HEK293 (cell line): ENCODE results near the gene JMJD4.
A peak's percentile ranks its signal among the peaks of the same experiment; 100 is the strongest.

Experiments
- CTCF ChIA-PET: fragments of 350-600 bp; formaldehyde crosslinking; extraction: SDS; loops from one replicate; lab custom pipeline; 2021; ENCODE audit warnings: antibody characterized with exemption; lab: Yijun Ruan, JAX
- POLR2A ChIA-PET: fragments of 300-600 bp; formaldehyde crosslinking; extraction: SDS; loops from one replicate; lab custom pipeline; 2020; ENCODE audit warnings: antibody characterized with exemption, inconsistent platforms; lab: Yijun Ruan, JAX
- H3K27ac ChIP-seq: fragments of 200-500 bp; sonication (Bioruptor generic); 2 replicates; pipeline ENCODE4 v1.5.1; 2014; ENCODE audit warnings: low read depth, low read length, control low read depth, inconsistent platforms; ENCODE audit errors: extremely low read depth
- H3K36me3 ChIP-seq, 2 experiments: fragments of 200-500 bp in 1 of 2; sonication (Bioruptor generic) in 1 of 2; 1 replicate in 1 of 2; 2 replicates in 1 of 2; pipeline ENCODE4 v1.5.1; 2014 to 2017; ENCODE audit warnings: inconsistent platforms in 2 of 2, low read length in 2 of 2; ENCODE audit not compliant: control insufficient read depth in 2 of 2, insufficient read depth in 1 of 2
- H3K4me1 ChIP-seq: fragments of 200-500 bp; sonication (Bioruptor generic); 2 replicates; pipeline ENCODE4 v1.5.1; 2014; ENCODE audit warnings: mild to moderate bottlenecking, low read length, inconsistent platforms; ENCODE audit not compliant: control insufficient read depth, insufficient read depth
- H3K4me3 ChIP-seq: 2 replicates; pipeline ENCODE4 v1.5.1; 2011; ENCODE audit warnings: low read depth, mild to moderate bottlenecking, control low read depth, low read length, moderate library complexity
- H3K9me3 ChIP-seq: fragments of 200-500 bp; sonication (Bioruptor generic); 2 replicates; pipeline ENCODE4 v1.5.1; 2014; ENCODE audit warnings: low read depth, low read length, inconsistent platforms; ENCODE audit not compliant: control insufficient read depth, insufficient read depth
- GLI4 ChIP-seq: fragments of 450-650 bp; formaldehyde crosslinking; IDR thresholded peaks from 2 replicates; pipeline ENCODE4 v1.5.1; 2016; ENCODE audit warnings: missing biosample characterization, missing genetic modification characterization
- HOXC10 ChIP-seq: sonication (generic); formaldehyde crosslinking; IDR thresholded peaks from 2 replicates; pipeline ENCODE4 v1.8.1; 2023; ENCODE audit warnings: mild to moderate bottlenecking, missing genetic modification reagents
- HOXD13 ChIP-seq: sonication (generic); formaldehyde crosslinking; IDR thresholded peaks from 2 replicates; pipeline ENCODE4 v1.8.0; 2022; ENCODE audit warnings: missing genetic modification reagents, borderline replicate concordance
- KLF1 ChIP-seq: fragments of 450-650 bp; formaldehyde crosslinking; IDR thresholded peaks from 2 replicates; pipeline ENCODE4 v1.5.1; 2016; ENCODE audit warnings: missing biosample characterization, missing genetic modification characterization
- SALL2 ChIP-seq: fragments of 450-650 bp; formaldehyde crosslinking; IDR thresholded peaks from 2 replicates; pipeline ENCODE4 v1.5.0; 2017; ENCODE audit warnings: missing biosample characterization, mild to moderate bottlenecking, missing genetic modification characterization, borderline replicate concordance
- YY2 ChIP-seq: fragments of 450-650 bp; formaldehyde crosslinking; IDR thresholded peaks from 2 replicates; pipeline ENCODE4 v1.5.1; 2016; ENCODE audit warnings: missing biosample characterization, missing genetic modification characterization
- ZEB2 ChIP-seq: fragments of 450-650 bp; formaldehyde crosslinking; IDR thresholded peaks from 2 replicates; pipeline ENCODE4 v1.5.1; 2016; ENCODE audit warnings: missing biosample characterization, missing genetic modification characterization
- ZIC2 ChIP-seq: fragments of 450-650 bp; formaldehyde crosslinking; IDR thresholded peaks from 2 replicates; pipeline ENCODE4 v1.5.1; 2016; ENCODE audit warnings: missing biosample characterization, missing genetic modification characterization
- ZNF133 ChIP-seq: fragments of 450-650 bp; formaldehyde crosslinking; IDR thresholded peaks from 2 replicates; pipeline ENCODE4 v1.5.1; 2016; ENCODE audit warnings: missing biosample characterization, missing genetic modification characterization
- ZNF24 ChIP-seq: fragments of 450-650 bp; formaldehyde crosslinking; IDR thresholded peaks from 2 replicates; pipeline ENCODE4 v1.5.1; 2016; ENCODE audit warnings: missing biosample characterization, missing genetic modification characterization
- ZNF248 ChIP-seq: fragments of 450-650 bp; formaldehyde crosslinking; IDR thresholded peaks from 2 replicates; pipeline ENCODE4 v1.5.1; 2017; ENCODE audit warnings: missing biosample characterization, missing genetic modification characterization
- ZNF324 ChIP-seq: fragments of 450-650 bp; formaldehyde crosslinking; IDR thresholded peaks from 2 replicates; pipeline ENCODE4 v1.5.1; 2016; ENCODE audit warnings: missing biosample characterization, missing genetic modification characterization
- ZNF426 ChIP-seq: fragments of 450-650 bp; formaldehyde crosslinking; IDR thresholded peaks from 2 replicates; pipeline ENCODE4 v1.5.1; 2017; ENCODE audit warnings: missing biosample characterization, missing genetic modification characterization, mild to moderate bottlenecking, inconsistent platforms, moderate library complexity
- ZNF514 ChIP-seq: fragments of 450-650 bp; formaldehyde crosslinking; IDR thresholded peaks from 2 replicates; pipeline ENCODE4 v1.5.1; 2016; ENCODE audit warnings: missing biosample characterization, missing genetic modification characterization
- ZNF560 ChIP-seq: fragments of 450-650 bp; formaldehyde crosslinking; IDR thresholded peaks from 2 replicates; pipeline ENCODE4 v1.5.1; 2017; ENCODE audit warnings: missing biosample characterization, missing genetic modification characterization, borderline replicate concordance
- ZNF654 ChIP-seq: fragments of 450-650 bp; formaldehyde crosslinking; IDR thresholded peaks from 2 replicates; pipeline ENCODE4 v1.5.1; 2016; ENCODE audit warnings: low read depth, missing biosample characterization, missing genetic modification characterization
- ZNF670 ChIP-seq: fragments of 450-650 bp; formaldehyde crosslinking; IDR thresholded peaks from 2 replicates; pipeline ENCODE4 v1.5.1; 2016; ENCODE audit warnings: missing biosample characterization, missing genetic modification characterization, low read depth
- TF ChIP-seq, protein P1 (sequence below): fragments of 450-650 bp; formaldehyde crosslinking; IDR thresholded peaks from 2 replicates; pipeline ENCODE4 v1.5.0; 2017; ENCODE audit warnings: missing biosample characterization, missing genetic modification characterization, borderline replicate concordance
- TF ChIP-seq, protein P2 (sequence below): fragments of 450-650 bp; formaldehyde crosslinking; IDR thresholded peaks from 2 replicates; pipeline ENCODE4 v1.5.1; 2016; ENCODE audit warnings: missing biosample characterization, missing genetic modification characterization
- TF ChIP-seq, protein P3 (sequence below): fragments of 450-650 bp; IDR thresholded peaks from 2 replicates; pipeline ENCODE4 v1.5.1; 2018; ENCODE audit warnings: missing biosample characterization, mild to moderate bottlenecking, missing genetic modification characterization
- TF ChIP-seq, protein P4 (sequence below): fragments of 450-650 bp; formaldehyde crosslinking; IDR thresholded peaks from 2 replicates; pipeline ENCODE4 v1.5.1; 2016; ENCODE audit warnings: missing biosample characterization, missing genetic modification characterization
- TF ChIP-seq, protein P5 (sequence below): fragments of 450-650 bp; formaldehyde crosslinking; optimal IDR thresholded peaks from 2 replicates; pipeline ENCODE3; 2016; ENCODE audit warnings: missing biosample characterization, mild to moderate bottlenecking, missing genetic modification characterization

JMJD4 gene

DNA sequence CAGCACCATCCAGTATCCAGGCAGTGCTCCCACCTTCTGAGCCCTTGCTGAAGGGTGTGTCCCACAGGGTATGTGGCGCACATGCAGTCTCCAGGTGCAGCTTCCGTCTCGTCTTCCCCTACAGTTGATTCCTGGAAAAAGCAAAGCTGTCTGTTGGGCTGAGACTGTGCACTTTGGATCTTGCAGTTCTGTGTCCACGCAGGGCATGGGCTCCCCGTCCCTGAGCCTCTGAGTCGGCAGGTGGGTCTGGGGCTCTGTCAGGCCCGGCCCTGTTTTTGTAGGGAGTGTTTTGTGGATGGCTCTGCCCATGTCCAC is 33.0 kb upstream of the JMJD4 start:
- ChIA-PET CTCF (no interaction called here), POLR2A (no interaction called here)
- no peaks in the 10 kb centered on the region for H3K9me3 ChIP-seq
- H3K4me3 ChIP-seq, result no peak overlapping the region
- H3K4me1 ChIP-seq, result no peaks in the 10 kb centered on the region
- H3K36me3 ChIP-seq, result peaks cover 23 to 94% of the 10 kb centered on the region in 2 experiments
- TF ChIP-seq HOXC10 (CRISPR knock-in tag), result no peak
- TF ChIP-seq ZNF426, result no peak
- no peak for TF ChIP-seq YY2 (tag by site-specific recombination)
- TF ChIP-seq ZNF514 (tag by site-specific recombination), result no peak
- no peak for TF ChIP-seq GLI4
- TF ChIP-seq ZNF248 (tag by site-specific recombination), result no peak
- no peak for TF ChIP-seq ZIC2
- TF ChIP-seq KLF1, result no peak
- TF ChIP-seq ZNF324 (tag by site-specific recombination), result no peak
- TF ChIP-seq, protein P1, sequence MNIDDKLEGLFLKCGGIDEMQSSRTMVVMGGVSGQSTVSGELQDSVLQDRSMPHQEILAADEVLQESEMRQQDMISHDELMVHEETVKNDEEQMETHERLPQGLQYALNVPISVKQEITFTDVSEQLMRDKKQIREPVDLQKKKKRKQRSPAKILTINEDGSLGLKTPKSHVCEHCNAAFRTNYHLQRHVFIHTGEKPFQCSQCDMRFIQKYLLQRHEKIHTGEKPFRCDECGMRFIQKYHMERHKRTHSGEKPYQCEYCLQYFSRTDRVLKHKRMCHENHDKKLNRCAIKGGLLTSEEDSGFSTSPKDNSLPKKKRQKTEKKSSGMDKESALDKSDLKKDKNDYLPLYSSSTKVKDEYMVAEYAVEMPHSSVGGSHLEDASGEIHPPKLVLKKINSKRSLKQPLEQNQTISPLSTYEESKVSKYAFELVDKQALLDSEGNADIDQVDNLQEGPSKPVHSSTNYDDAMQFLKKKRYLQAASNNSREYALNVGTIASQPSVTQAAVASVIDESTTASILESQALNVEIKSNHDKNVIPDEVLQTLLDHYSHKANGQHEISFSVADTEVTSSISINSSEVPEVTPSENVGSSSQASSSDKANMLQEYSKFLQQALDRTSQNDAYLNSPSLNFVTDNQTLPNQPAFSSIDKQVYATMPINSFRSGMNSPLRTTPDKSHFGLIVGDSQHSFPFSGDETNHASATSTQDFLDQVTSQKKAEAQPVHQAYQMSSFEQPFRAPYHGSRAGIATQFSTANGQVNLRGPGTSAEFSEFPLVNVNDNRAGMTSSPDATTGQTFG (tag by site-specific recombination), result no peak
- no peak for TF ChIP-seq ZNF24 (tag by site-specific recombination)
- TF ChIP-seq, protein P2, sequence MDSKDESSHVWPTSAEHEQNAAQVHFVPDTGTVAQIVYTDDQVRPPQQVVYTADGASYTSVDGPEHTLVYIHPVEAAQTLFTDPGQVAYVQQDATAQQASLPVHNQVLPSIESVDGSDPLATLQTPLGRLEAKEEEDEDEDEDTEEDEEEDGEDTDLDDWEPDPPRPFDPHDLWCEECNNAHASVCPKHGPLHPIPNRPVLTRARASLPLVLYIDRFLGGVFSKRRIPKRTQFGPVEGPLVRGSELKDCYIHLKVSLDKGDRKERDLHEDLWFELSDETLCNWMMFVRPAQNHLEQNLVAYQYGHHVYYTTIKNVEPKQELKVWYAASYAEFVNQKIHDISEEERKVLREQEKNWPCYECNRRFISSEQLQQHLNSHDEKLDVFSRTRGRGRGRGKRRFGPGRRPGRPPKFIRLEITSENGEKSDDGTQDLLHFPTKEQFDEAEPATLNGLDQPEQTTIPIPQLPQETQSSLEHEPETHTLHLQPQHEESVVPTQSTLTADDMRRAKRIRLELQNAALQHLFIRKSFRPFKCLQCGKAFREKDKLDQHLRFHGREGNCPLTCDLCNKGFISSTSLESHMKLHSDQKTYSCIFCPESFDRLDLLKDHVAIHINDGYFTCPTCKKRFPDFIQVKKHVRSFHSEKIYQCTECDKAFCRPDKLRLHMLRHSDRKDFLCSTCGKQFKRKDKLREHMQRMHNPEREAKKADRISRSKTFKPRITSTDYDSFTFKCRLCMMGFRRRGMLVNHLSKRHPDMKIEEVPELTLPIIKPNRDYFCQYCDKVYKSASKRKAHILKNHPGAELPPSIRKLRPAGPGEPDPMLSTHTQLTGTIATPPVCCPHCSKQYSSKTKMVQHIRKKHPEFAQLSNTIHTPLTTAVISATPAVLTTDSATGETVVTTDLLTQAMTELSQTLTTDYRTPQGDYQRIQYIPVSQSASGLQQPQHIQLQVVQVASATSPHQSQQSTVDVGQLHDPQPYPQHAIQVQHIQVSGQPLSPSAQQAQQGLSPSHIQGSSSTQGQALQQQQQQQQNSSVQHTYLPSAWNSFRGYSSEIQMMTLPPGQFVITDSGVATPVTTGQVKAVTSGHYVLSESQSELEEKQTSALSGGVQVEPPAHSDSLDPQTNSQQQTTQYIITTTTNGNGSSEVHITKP (tag by site-specific recombination), result no peak
- no peak for TF ChIP-seq ZNF560 (tag by site-specific recombination)
- TF ChIP-seq, protein P3, sequence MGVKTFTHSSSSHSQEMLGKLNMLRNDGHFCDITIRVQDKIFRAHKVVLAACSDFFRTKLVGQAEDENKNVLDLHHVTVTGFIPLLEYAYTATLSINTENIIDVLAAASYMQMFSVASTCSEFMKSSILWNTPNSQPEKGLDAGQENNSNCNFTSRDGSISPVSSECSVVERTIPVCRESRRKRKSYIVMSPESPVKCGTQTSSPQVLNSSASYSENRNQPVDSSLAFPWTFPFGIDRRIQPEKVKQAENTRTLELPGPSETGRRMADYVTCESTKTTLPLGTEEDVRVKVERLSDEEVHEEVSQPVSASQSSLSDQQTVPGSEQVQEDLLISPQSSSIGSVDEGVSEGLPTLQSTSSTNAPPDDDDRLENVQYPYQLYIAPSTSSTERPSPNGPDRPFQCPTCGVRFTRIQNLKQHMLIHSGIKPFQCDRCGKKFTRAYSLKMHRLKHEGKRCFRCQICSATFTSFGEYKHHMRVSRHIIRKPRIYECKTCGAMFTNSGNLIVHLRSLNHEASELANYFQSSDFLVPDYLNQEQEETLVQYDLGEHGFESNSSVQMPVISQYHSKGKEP (tag by site-specific recombination), result no peak
- no peak for TF ChIP-seq SALL2
- H3K27ac ChIP-seq, result no peak overlapping the region

DNA sequence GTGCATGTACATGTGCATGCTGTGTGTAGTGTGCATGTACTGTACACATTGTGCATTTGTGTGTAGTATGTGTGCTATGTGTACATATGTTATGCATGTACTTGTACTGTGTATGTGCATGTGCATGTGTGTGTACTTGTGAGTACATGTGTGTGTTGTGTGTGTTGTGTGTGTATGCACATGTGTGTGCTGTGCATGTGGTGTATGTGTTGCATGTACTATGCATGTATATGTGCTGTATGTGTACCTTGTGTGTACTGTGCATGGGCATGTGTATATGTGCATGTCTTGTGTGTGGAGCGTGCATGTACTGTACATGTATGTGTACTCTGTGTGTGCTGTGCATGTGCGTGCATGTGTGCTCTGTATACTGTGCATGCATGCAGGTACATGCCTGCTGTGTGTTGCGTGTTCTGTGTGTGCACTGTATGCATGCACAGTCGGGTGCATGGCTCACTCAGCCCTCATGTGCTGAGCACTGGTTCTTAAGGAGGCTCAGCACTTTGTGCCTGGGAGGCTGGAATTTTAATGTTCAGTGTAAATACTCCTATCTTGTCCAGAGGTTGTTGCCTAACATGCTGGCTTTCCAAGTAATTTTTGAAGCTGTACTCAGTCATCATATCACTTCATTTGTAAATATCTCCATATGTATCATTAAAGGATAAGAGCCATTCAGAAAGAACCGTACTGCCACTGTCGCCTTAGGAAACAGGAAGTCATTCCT is 32.5 kb upstream of the JMJD4 start:
- CTCF ChIA-PET, result interaction anchor here (0.6 kb wide), 1 partner anchor 50 kb away, joined by 4 read pairs; no protein-coding TSS in a partner anchor
- no peak overlapping the region for H3K27ac ChIP-seq
- H3K9me3 ChIP-seq, result no peaks in the 10 kb centered on the region
- H3K4me1 ChIP-seq, result peaks cover 2% of the 10 kb centered on the region
- H3K36me3 ChIP-seq, result peaks cover 23 to 94% of the 10 kb centered on the region in 2 experiments
- H3K4me3 ChIP-seq, result no peak overlapping the region
- POLR2A ChIA-PET, result no interaction called here
- TF ChIP-seq, protein P4, sequence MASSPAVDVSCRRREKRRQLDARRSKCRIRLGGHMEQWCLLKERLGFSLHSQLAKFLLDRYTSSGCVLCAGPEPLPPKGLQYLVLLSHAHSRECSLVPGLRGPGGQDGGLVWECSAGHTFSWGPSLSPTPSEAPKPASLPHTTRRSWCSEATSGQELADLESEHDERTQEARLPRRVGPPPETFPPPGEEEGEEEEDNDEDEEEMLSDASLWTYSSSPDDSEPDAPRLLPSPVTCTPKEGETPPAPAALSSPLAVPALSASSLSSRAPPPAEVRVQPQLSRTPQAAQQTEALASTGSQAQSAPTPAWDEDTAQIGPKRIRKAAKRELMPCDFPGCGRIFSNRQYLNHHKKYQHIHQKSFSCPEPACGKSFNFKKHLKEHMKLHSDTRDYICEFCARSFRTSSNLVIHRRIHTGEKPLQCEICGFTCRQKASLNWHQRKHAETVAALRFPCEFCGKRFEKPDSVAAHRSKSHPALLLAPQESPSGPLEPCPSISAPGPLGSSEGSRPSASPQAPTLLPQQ (tag by site-specific recombination), result no peak
- TF ChIP-seq ZNF654 (no peak), ZNF133 (tag by site-specific recombination) (no peak), ZNF670 (tag by site-specific recombination) (no peak), ZIC2 (0 out of 2 replicates have a peak, but pooled peaks have one; percentile 6), ZEB2 (tag by site-specific recombination) (no peak), HOXD13 (0 out of 2 replicates have a peak, but pooled peaks have one; percentile 5)
- TF ChIP-seq, protein P5, sequence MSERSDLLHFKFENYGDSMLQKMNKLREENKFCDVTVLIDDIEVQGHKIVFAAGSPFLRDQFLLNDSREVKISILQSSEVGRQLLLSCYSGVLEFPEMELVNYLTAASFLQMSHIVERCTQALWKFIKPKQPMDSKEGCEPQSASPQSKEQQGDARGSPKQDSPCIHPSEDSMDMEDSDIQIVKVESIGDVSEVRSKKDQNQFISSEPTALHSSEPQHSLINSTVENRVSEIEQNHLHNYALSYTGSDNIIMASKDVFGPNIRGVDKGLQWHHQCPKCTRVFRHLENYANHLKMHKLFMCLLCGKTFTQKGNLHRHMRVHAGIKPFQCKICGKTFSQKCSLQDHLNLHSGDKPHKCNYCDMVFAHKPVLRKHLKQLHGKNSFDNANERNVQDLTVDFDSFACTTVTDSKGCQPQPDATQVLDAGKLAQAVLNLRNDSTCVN (tag by site-specific recombination), result peak; percentile 10
